Astrocyte of the cerebellum (primary cell): ENCODE results near the gene SMG7.

Experiments
- DNase-seq: peaks from one replicate; pipeline ENCODE4 v3.0.0-alpha.2; 2011; ENCODE audit warnings: low read depth
- H3K4me3 ChIP-seq: 2 replicates; pipeline ENCODE4 v1.5.1; 2011; ENCODE audit warnings: mild to moderate bottlenecking, low read depth, low read length, moderate library complexity
- CTCF ChIP-seq: IDR thresholded peaks from 2 replicates; pipeline ENCODE4 v1.5.1; 2012; ENCODE audit warnings: low read length, low read depth, moderate library complexity, mild to moderate bottlenecking; ENCODE audit errors: missing control alignments
- in situ Hi-C: cut with HindIII; loops from 2 replicates; pipeline ENCODE4 v1.10.0; 2017; ENCODE audit warnings: low sequenced_read_pairs

The SMG7 gene

GRCh38 chr1:183578856-183579255, 106.6 kb downstream of the SMG7 start:
- DNase-seq = no peak
- TF ChIP-seq CTCF = no peak
- in situ Hi-C loops = no loop called here
- no peak overlapping the region for H3K4me3 ChIP-seq

DNA sequence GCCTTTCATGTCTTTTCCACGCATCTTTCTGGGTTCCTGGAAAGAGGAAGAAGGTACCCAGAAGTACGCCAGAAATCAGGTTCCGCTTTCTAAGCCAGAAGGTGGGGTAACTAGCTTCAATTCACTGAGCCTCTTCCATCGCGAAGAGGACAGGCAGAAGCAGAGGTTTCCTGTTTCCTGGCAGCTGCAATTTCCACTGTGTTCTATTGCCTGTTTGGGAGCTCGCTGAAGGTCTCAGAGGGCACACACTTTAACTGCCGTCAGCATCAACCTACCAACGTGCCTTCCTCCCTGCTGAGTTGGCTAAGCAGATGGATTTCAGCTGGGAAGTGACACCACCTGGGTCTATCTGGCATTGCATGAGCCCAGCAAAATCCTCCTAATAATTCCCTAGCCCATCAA, 108.0 kb downstream of the SMG7 start:
- in situ Hi-C loops = no loop called here
- no peak for DNase-seq
- no peak overlapping the region for H3K4me3 ChIP-seq
- TF ChIP-seq CTCF = no peak

DNA sequence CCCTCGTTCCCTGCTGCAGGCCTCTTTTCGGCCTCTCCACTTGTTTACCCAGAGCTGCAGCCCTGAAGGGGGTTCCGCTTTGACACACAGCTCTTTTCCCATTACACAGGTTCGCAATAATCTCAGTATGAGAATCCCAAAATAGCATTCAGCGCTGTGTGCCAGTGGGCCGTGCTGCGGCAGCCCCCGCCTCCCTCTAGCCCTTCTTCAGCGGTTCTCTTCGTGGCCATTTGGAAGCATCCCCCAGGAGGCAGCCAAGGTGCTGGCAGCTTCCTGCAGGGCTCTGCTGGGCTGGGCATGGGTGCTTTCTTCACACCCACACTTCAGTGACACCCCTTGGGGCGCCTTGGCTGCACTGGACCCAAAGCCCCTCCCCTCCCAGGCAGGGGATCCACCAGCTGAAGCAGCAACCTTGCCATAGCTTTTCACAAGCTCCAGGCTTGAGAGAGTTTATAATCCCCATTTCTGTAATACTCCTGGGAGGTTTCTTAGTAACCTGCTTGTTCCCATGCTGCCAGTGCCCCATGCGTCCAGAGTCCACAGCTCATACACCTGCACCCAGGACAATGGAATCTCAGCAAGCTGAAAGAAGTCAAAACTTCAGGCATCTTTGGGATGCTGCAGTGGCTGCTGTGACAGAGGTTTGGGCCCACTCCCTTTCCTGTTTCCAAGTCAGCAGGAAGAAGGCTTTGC, 109.9 kb downstream of the SMG7 start:
- in situ Hi-C loops = no loop called here
- TF ChIP-seq CTCF = no peak

DNA sequence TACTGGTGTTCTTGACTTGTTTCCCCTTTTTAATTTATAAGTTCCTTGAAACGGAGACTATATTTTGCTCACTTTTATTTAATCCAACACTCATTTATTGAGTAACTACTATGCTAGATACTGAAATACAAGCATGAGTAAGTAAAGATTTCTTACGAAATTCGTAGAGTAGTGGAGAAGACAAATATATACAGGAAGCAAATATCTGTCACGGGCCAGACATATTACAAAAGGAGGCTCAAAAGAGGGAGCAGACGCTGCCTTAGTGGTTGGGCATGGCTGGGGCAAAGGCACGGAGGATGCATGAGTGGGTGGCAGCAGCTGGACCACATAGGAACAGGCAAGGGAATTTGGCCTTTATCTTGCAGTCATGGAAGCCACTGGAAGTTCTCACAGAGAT, 111.2 kb downstream of the SMG7 start:
- no peak for DNase-seq
- H3K4me3 ChIP-seq = no peak overlapping the region
- no peak for TF ChIP-seq CTCF
- in situ Hi-C loops = no loop called here

More for the DNA sequence above, 109.9 kb downstream of the SMG7 start:
- no peak for DNase-seq
- H3K4me3 ChIP-seq = no peak overlapping the region

- no peak for TF ChIP-seq CTCF
- in situ Hi-C loops = no loop called here
- H3K4me3 ChIP-seq = no peak overlapping the region
- no peak for DNase-seq
Observed at GRCh38 chr1:183584147-183584546, 111.8 kb downstream of the SMG7 start.

DNA sequence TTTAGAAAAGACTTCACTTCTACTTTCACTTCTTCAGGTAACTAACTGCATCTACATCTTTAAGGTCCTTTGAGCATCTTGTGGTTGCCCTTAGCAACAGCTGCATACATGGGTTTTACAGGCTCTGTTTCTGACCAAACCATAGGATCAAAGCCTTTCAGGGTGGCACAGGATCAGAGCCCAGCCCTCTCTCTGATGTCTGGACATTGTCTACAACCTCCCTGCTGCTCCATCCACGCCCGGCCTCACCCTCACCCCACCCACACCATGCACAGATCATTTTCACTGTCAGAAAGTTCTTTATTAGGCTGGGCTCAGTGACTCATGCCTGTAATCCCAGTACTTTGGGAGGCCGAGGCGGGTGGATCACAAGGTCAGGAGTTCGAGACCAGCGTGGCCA, 112.7 kb downstream of the SMG7 start:
- DNase-seq = no peak
- H3K4me3 ChIP-seq = no peak overlapping the region
- in situ Hi-C loops = no loop called here
- no peak for TF ChIP-seq CTCF

GRCh38 chr1:183586455-183586854, 114.2 kb downstream of the SMG7 start:
- in situ Hi-C loops = no loop called here

More at GRCh38 chr1:183586455-183586854, 114.2 kb downstream of the SMG7 start:
- no peak for TF ChIP-seq CTCF
- no peak for DNase-seq
- H3K4me3 ChIP-seq = no peak overlapping the region
